ENCODE results near the gene DGKI.

GRCh38 chr7:137870684-137871083 lies 23.9 kb upstream of the DGKI start:
- TF ChIP-seq RNF2 (IDR thresholded peaks at IDR 0.05; ENCODE audit: borderline replicate concordance, low read depth) (no peak), CTCF (IDR thresholded peaks at IDR 0.05) (no peak), POLR2A (IDR thresholded peaks at IDR 0.05; ENCODE audit: low read length) (no peak), EP300 (IDR thresholded peaks at IDR 0.05) (no peak), HDAC2 (IDR thresholded peaks at IDR 0.05) (no peak), KDM1A (IDR thresholded peaks at IDR 0.05; ENCODE audit: low read depth) (no peak), CEBPB (IDR thresholded peaks at IDR 0.05) (no peak), BHLHE40 (IDR thresholded peaks at IDR 0.05; ENCODE audit: low read depth, low read length) (no peak), SMC3 (IDR thresholded peaks at IDR 0.05) (no peak), MAZ (IDR thresholded peaks at IDR 0.05; ENCODE audit: borderline replicate concordance, low read depth, low read length) (no peak), POLR2AphosphoS2 (conservative IDR thresholded peaks at IDR 0.05; ENCODE audit: low read length) (no peak), GATA3 (IDR thresholded peaks at IDR 0.05; ENCODE audit: borderline replicate concordance) (no peak), REST (IDR thresholded peaks at IDR 0.05) (no peak)
